ENCODE data around the gene BCAS3. TPM values are rescaled to one million over a fixed set of nuclear protein-coding genes. Genes with fewer than 3 reads are reported as not detected.

BCAS3 gene
- total and polyA plus RNA-seq, 2 experiments from 2014 or later = 18.0 to 20.2 TPM

DNA sequence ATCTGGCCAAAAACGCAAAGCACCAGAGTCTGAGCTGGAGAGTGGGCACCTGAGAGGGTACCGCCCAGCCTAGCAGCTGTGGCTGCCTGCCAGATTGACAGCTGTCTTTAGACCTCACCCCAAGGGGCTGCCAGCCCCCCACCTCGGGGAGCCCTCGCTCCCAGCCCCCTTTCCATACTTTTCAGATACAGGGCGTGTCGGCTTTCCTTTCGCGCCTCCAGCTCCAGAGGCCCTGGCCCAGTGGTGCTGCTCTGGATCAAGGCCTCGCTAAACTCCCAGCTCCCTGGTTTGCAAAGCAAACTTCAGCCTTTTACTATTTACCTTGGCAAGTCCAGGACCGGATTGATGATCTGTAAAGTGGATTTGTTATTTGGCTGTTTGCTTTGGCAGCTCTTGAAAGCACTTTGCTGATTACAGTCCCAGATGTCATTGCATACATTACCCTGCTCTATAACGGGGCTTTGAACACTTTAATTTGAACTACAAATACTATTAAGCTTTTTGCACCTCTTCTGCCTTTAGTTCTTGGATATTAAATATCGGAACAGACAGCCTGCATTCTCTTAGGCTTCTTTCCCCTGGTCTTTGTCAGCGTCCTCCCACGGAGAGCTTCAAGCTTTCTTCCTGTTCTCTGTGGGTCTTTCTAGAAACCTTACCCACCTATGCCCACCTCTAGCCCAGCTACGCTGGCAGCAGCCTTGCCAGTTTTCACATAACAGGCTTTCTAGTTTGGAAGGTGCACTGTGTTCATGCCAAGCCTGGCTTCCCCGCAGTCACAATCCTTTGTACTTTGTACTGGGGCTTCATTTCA, 658.4 kb downstream of the BCAS3 start:
- Histone ChIP-seq H3K27ac (no peak overlapping the region), H3K27me3 (replicated peaks; ENCODE audit: insufficient read depth) (no peaks in the 10 kb centered on the region), H3K9ac (no peak overlapping the region), H4K20me1 (ENCODE audit: insufficient read depth) (no peaks in the 10 kb centered on the region), H3K4me1 (ENCODE audit: insufficient read depth) (peaks cover 19% of the 10 kb centered on the region), H3K79me2 (ENCODE audit: insufficient read depth) (no peaks in the 10 kb centered on the region), H3K36me3 (ENCODE audit: low read depth) (no peaks in the 10 kb centered on the region), H3K9me2 (ENCODE audit: insufficient read depth) (no peaks in the 10 kb centered on the region), H2AFZ (no peak overlapping the region), H3K9me3 (ENCODE audit: low read depth) (no peaks in the 10 kb centered on the region), H3K4me3 (no peak overlapping the region), H3F3A (ENCODE audit: insufficient read depth) (peaks cover 21% of the 10 kb centered on the region), H3K4me2 (ENCODE audit: unreplicated experiment) (no peak overlapping the region)
- DNase-seq = no peak
- in situ Hi-C loops (cut with MboI) = no loop called here
- TF ChIP-seq EZH2 (IDR thresholded peaks at IDR 0.05; ENCODE audit: insufficient read depth, poor library complexity, severe bottlenecking) (no peak), EZH2phosphoT487 (IDR thresholded peaks at IDR 0.05; ENCODE audit: insufficient read depth, low read depth) (no peak)
- 96% methylated on average over 16 of the region's 16 CpGs for WGBS, 2 experiments (ENCODE audit: low coverage in 1 of 2, low lambda C conversion rate in 2 of 2, missing lambda C conversion rate in 2 of 2)

GRCh38 chr17:61337290-61337689, 659.6 kb downstream of the BCAS3 start:
- H3K27ac ChIP-seq = peak overlapping the region; percentile 56
- H3K9me2 ChIP-seq (ENCODE audit: insufficient read depth) = no peaks in the 10 kb centered on the region
- H3K9me3 ChIP-seq (ENCODE audit: low read depth) = no peaks in the 10 kb centered on the region
- WGBS, 2 experiments (ENCODE audit: low coverage in 1 of 2, low lambda C conversion rate in 2 of 2, missing lambda C conversion rate in 2 of 2) = 89 to 96% methylated on average over 6 of the region's 6 CpGs
- peaks cover 19% of the 10 kb centered on the region for H3K4me1 ChIP-seq (ENCODE audit: insufficient read depth)
- no peaks in the 10 kb centered on the region for H3K27me3 ChIP-seq (replicated peaks; ENCODE audit: insufficient read depth)
- H3K36me3 ChIP-seq (ENCODE audit: low read depth) = no peaks in the 10 kb centered on the region
- no peaks in the 10 kb centered on the region for H4K20me1 ChIP-seq (ENCODE audit: insufficient read depth)
- H2AFZ ChIP-seq = no peak overlapping the region
- DNase-seq = no peak
- H3F3A ChIP-seq (ENCODE audit: insufficient read depth) = peaks cover 21% of the 10 kb centered on the region
- 0 out of 2 replicates have a peak overlapping the region, but pooled peaks have one; percentile 4 for H3K9ac ChIP-seq
- peak overlapping the region; percentile 6 for H3K4me2 ChIP-seq (ENCODE audit: unreplicated experiment)
- no peak overlapping the region for H3K4me3 ChIP-seq
- TF ChIP-seq EZH2phosphoT487 (IDR thresholded peaks at IDR 0.05; ENCODE audit: insufficient read depth, low read depth) = no peak
- no peak for TF ChIP-seq EZH2 (IDR thresholded peaks at IDR 0.05; ENCODE audit: insufficient read depth, poor library complexity, severe bottlenecking)
- in situ Hi-C loops (cut with MboI) = no loop called here
- no peaks in the 10 kb centered on the region for H3K79me2 ChIP-seq (ENCODE audit: insufficient read depth)

GRCh38 chr17:61338000-61338798, 660.5 kb downstream of the BCAS3 start:
- Histone ChIP-seq H3K9ac (peak overlapping the region; percentile 33; the same call in 1 of the 2 replicates), H3K9me2 (ENCODE audit: insufficient read depth) (no peaks in the 10 kb centered on the region), H3K9me3 (ENCODE audit: low read depth) (no peaks in the 10 kb centered on the region), H3F3A (ENCODE audit: insufficient read depth) (peaks cover 21% of the 10 kb centered on the region), H3K4me1 (ENCODE audit: insufficient read depth) (peaks cover 19% of the 10 kb centered on the region), H4K20me1 (ENCODE audit: insufficient read depth) (no peaks in the 10 kb centered on the region), H3K4me2 (ENCODE audit: unreplicated experiment) (peak overlapping the region; percentile 60), H3K79me2 (ENCODE audit: insufficient read depth) (no peaks in the 10 kb centered on the region), H3K36me3 (ENCODE audit: low read depth) (no peaks in the 10 kb centered on the region), H2AFZ (no peak overlapping the region), H3K4me3 (peak overlapping the region; percentile 5; the same call in 1 of the 2 replicates), H3K27me3 (replicated peaks; ENCODE audit: insufficient read depth) (no peaks in the 10 kb centered on the region), H3K27ac (peak overlapping the region; percentile 56)
- TF ChIP-seq EZH2phosphoT487 (IDR thresholded peaks at IDR 0.05; ENCODE audit: insufficient read depth, low read depth) (peak; percentile 97), EZH2 (IDR thresholded peaks at IDR 0.05; ENCODE audit: insufficient read depth, poor library complexity, severe bottlenecking) (no peak)
- DNase-seq = peak; percentile 95
- in situ Hi-C loops (cut with MboI) = no loop called here
- WGBS, 2 experiments (ENCODE audit: low coverage in 1 of 2, low lambda C conversion rate in 2 of 2, missing lambda C conversion rate in 2 of 2) = 16 to 19% methylated on average over 12 of the region's 12 CpGs

- Histone ChIP-seq H2AFZ (no peak overlapping the region), H3K4me1 (ENCODE audit: insufficient read depth) (peaks cover 19% of the 10 kb centered on the region), H3K4me2 (ENCODE audit: unreplicated experiment) (peak overlapping the region; percentile 60), H3K27me3 (replicated peaks; ENCODE audit: insufficient read depth) (no peaks in the 10 kb centered on the region), H3F3A (ENCODE audit: insufficient read depth) (peaks cover 21% of the 10 kb centered on the region), H3K9me3 (ENCODE audit: low read depth) (no peaks in the 10 kb centered on the region), H3K36me3 (ENCODE audit: low read depth) (no peaks in the 10 kb centered on the region), H4K20me1 (ENCODE audit: insufficient read depth) (no peaks in the 10 kb centered on the region), H3K27ac (0 out of 2 replicates have a peak overlapping the region, but pooled peaks have one; percentile 56), H3K79me2 (ENCODE audit: insufficient read depth) (no peaks in the 10 kb centered on the region), H3K9ac (no peak overlapping the region), H3K9me2 (ENCODE audit: insufficient read depth) (no peaks in the 10 kb centered on the region), H3K4me3 (peak overlapping the region; percentile 5; the same call in 1 of the 2 replicates)
- in situ Hi-C loops (cut with MboI) = no loop called here
- WGBS, 2 experiments (ENCODE audit: low coverage in 1 of 2, low lambda C conversion rate in 2 of 2, missing lambda C conversion rate in 2 of 2) = 94 to 95% methylated on average over 5 of the region's 5 CpGs
- no peak for TF ChIP-seq EZH2 (IDR thresholded peaks at IDR 0.05; ENCODE audit: insufficient read depth, poor library complexity, severe bottlenecking)
- no peak for TF ChIP-seq EZH2phosphoT487 (IDR thresholded peaks at IDR 0.05; ENCODE audit: insufficient read depth, low read depth)
- no peak for DNase-seq
Observed at GRCh38 chr17:61338874-61339478, 661.3 kb downstream of the BCAS3 start.
